IMR-90 (cell line): ENCODE measurements around the gene DMD. TPM values are rescaled to one million over a fixed set of nuclear protein-coding genes. Genes with fewer than 3 reads are reported as not detected.

Experiments
- ATAC-seq: fragments of 200-7000 bp; cut with Tn5 transposase; 2 replicates; pipeline ENCODE4 v1.9.1; 2020; ENCODE audit warnings: low read depth, mild to moderate bottlenecking, moderate library complexity
- BruUV-seq: library from RNA; stranded (reverse); fragments of 400-500 nt; replicated peaks from 2 replicates; lab custom pipeline; 2021; lab: Mats Ljungman, UMichigan
- CTCF ChIA-PET: fragments of 300-600 bp; formaldehyde crosslinking; extraction: SDS; loops from one replicate; lab custom pipeline; 2021; ENCODE audit warnings: antibody characterized with exemption; lab: Yijun Ruan, JAX
- POLR2A ChIA-PET: fragments of 300-600 bp; sonication (Branson Sonifier 250); formaldehyde crosslinking; loops from one replicate; lab custom pipeline; 2022; ENCODE audit warnings: antibody characterized with exemption; ENCODE audit not compliant: unreplicated experiment; lab: Charles Lee
- DNase-seq: peaks from one replicate; pipeline ENCODE4 v3.0.0; 2013
- H2AFZ ChIP-seq: replicated peaks from 2 replicates; pipeline ENCODE3; 2013; ENCODE audit warnings: low read length, mild to moderate bottlenecking; ENCODE audit not compliant: poor library complexity
- H2AK5ac ChIP-seq: 2 replicates; pipeline ENCODE4 v1.6.1; 2013; ENCODE audit warnings: low read depth, low read length, inconsistent platforms
- H2AK9ac ChIP-seq: replicated peaks from 2 replicates; pipeline ENCODE3; 2013; ENCODE audit warnings: mild to moderate bottlenecking, low read depth, low read length, moderate library complexity; ENCODE audit not compliant: poor library complexity
- H2BK120ac ChIP-seq: 2 replicates; pipeline ENCODE4 v1.6.1; 2013; ENCODE audit warnings: low read depth, low read length, inconsistent platforms
- H2BK15ac ChIP-seq: 3 replicates; pipeline ENCODE4 v1.6.1; 2013; ENCODE audit warnings: low read depth, low read length, inconsistent platforms
- H2BK20ac ChIP-seq: 2 replicates; pipeline ENCODE4 v1.6.1; 2013; ENCODE audit warnings: low read depth, mild to moderate bottlenecking, inconsistent platforms, low read length, moderate library complexity
- H2BK5ac ChIP-seq: 2 replicates; pipeline ENCODE4 v1.6.1; 2013; ENCODE audit warnings: mild to moderate bottlenecking, low read depth, low read length, inconsistent platforms; ENCODE audit not compliant: poor library complexity, severe bottlenecking
- H3K14ac ChIP-seq: replicated peaks from 2 replicates; pipeline ENCODE4 v1.6.1; 2013; ENCODE audit warnings: low read depth, low read length, inconsistent platforms
- H3K18ac ChIP-seq: 2 replicates; pipeline ENCODE4 v1.6.1; 2013; ENCODE audit warnings: low read depth, low read length, control low read depth
- H3K23ac ChIP-seq: 2 replicates; pipeline ENCODE4 v1.6.1; 2013; ENCODE audit warnings: low read depth, low read length, inconsistent platforms
- H3K27ac ChIP-seq: 2 replicates; pipeline ENCODE4 v1.5.1; 2013; ENCODE audit warnings: mild to moderate bottlenecking, control low read depth, low read length; ENCODE audit not compliant: insufficient read depth
- H3K27me3 ChIP-seq: 2 replicates; pipeline ENCODE4 v1.6.1; 2013; ENCODE audit warnings: low read length; ENCODE audit not compliant: control insufficient read depth, insufficient read depth
- H3K36me3 ChIP-seq: 2 replicates; pipeline ENCODE4 v1.6.1; 2013; ENCODE audit warnings: low read length, mixed read lengths; ENCODE audit not compliant: control insufficient read depth, insufficient read depth
- H3K4ac ChIP-seq: 2 replicates; pipeline ENCODE4 v1.6.1; 2013; ENCODE audit warnings: low read depth, low read length, inconsistent platforms
- H3K4me1 ChIP-seq: 2 replicates; pipeline ENCODE4 v1.6.1; 2013; ENCODE audit warnings: low read length, mixed read lengths; ENCODE audit not compliant: control insufficient read depth, insufficient read depth
- H3K4me2 ChIP-seq: 2 replicates; pipeline ENCODE4 v1.6.1; 2013; ENCODE audit warnings: low read depth, mild to moderate bottlenecking, control low read depth, low read length, moderate library complexity
- H3K4me3 ChIP-seq: 2 replicates; pipeline ENCODE4 v1.5.1; 2013; ENCODE audit warnings: low read depth, mild to moderate bottlenecking, control low read depth, low read length, moderate library complexity; ENCODE audit not compliant: insufficient read depth
- H3K56ac ChIP-seq: 2 replicates; pipeline ENCODE4 v1.6.1; 2013; ENCODE audit warnings: low read length, inconsistent platforms; ENCODE audit not compliant: insufficient read depth; ENCODE audit errors: extremely low read depth
- H3K79me1 ChIP-seq, 2 experiments: 2 replicates each; pipeline ENCODE4 v1.6.1; 2013; ENCODE audit warnings: low read length in 2 of 2, inconsistent platforms in 1 of 2, low read depth in 1 of 2
- H3K9ac ChIP-seq: 2 replicates; pipeline ENCODE4 v1.6.1; 2013; ENCODE audit warnings: low read depth, low read length, control low read depth
- H3K9me1 ChIP-seq: 2 replicates; pipeline ENCODE4 v1.6.1; 2013; ENCODE audit warnings: low read length, inconsistent platforms; ENCODE audit not compliant: insufficient read depth
- H3K9me3 ChIP-seq: 2 replicates; pipeline ENCODE4 v1.6.1; 2013; ENCODE audit warnings: low read length; ENCODE audit not compliant: control insufficient read depth, insufficient read depth
- H4K20me1 ChIP-seq: 2 replicates; pipeline ENCODE4 v1.6.1; 2013; ENCODE audit warnings: low read length, inconsistent platforms; ENCODE audit not compliant: insufficient read depth
- H4K5ac ChIP-seq: 2 replicates; pipeline ENCODE4 v1.6.1; 2013; ENCODE audit warnings: mild to moderate bottlenecking, low read depth, low read length, control low read depth
- H4K8ac ChIP-seq, 2 experiments: 2 replicates each; pipeline ENCODE4 v1.6.1; 2013; ENCODE audit warnings: low read depth in 2 of 2, low read length in 2 of 2, control low read depth in 1 of 2, inconsistent platforms in 1 of 2
- H4K91ac ChIP-seq: 2 replicates; pipeline ENCODE4 v1.6.1; 2013; ENCODE audit warnings: low read depth, low read length, inconsistent platforms; ENCODE audit not compliant: insufficient read depth
- CTCF ChIP-seq: conservative IDR thresholded peaks from 2 replicates; pipeline ENCODE4 v1.5.1; 2012; ENCODE audit warnings: mild to moderate bottlenecking, low read depth, low read length, improper control_type of control experiment
- NFE2L2 ChIP-seq: fragments of 150-350 bp; IDR thresholded peaks from 2 replicates; pipeline ENCODE4 v1.6.1; 2016; ENCODE audit warnings: low read depth, mild to moderate bottlenecking, low read length
- RAD21 ChIP-seq: IDR thresholded peaks from 2 replicates; pipeline ENCODE4 v1.6.1; 2012; ENCODE audit warnings: low read length, improper control_type of control experiment
- WGBS, 2 experiments: methylation state at CpG; one replicate each; pipeline versions ENCODE4 v1.1.5 to v1.1.7; 2013; ENCODE audit warnings: missing lambda C conversion rate in 2 of 2; ENCODE audit not compliant: insufficient read length in 1 of 2; ENCODE audit errors: extremely low coverage in 2 of 2; 5-methylcytosine and 5-hydroxymethylcytosine counted together
- dilution Hi-C: fragments of 300-500 bp; cut with HindIII; formaldehyde crosslinking; loops from one replicate; pipeline ENCODE4 v1.14.3; 2018; ENCODE audit warnings: low sequenced_read_pairs; ENCODE audit not compliant: unreplicated experiment
- in situ Hi-C: fragments of 300-500 bp; cut with MboI; formaldehyde crosslinking; loops from 3 replicates; pipeline ENCODE4 v1.14.3; 2019; ENCODE audit warnings: low sequenced_read_pairs, inconsistent platforms, mixed read lengths
- intact Hi-C: fragments of 100-400 bp; cut with micrococcal nuclease; formaldehyde crosslinking; loops from 2 replicates; pipeline ENCODE4 v1.10.0; 2022
- polyA plus RNA-seq, 3 experiments: library from polyadenylated mRNA; depleted of rRNA; stranded (reverse); fragments of >200 nt; gene quantifications; 2 replicates each; pipeline ENCODE4 v1.2.3, GENCODE V29; 2012; ENCODE audit warnings: low replicate concordance in 1 of 3
- total RNA-seq: library from RNA; depleted of rRNA; stranded (reverse); fragments of >200 nt; gene quantifications from 2 replicates; pipeline ENCODE4 v1.2.3, GENCODE V29; 2012
- TF ChIP-seq, protein P1 (sequence below): fragments of 150-350 bp; IDR thresholded peaks from 2 replicates; pipeline ENCODE4 v1.6.1; 2016; ENCODE audit warnings: low read depth, mild to moderate bottlenecking, low read length, moderate library complexity, borderline replicate concordance

DMD gene
- total and polyA plus RNA-seq, 2 of the 4 experiments (the other 2 are of a cell fraction): 6.6 to 11.8 TPM

DNA sequence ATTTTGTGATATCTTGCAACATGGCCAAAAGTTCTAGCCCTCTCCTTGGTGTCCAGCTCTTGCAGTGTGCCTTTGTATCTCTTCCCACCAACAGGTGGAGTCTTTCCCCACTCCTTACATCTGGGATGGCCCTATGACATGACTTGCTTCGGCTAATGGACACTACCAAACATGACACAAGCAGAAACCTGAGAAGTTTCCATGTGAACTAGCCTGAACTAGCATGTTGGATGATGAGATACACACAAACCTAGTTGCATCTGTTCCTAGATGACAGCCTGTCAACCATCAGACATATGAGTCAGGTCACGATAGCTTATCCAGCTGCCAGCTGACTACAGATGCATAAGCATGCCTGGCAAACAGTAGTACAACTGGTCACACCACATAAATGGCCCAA is 1932.0 kb downstream of the DMD start:
- no peak overlapping the region for H3K14ac ChIP-seq
- no peak overlapping the region for H3K18ac ChIP-seq
- H2BK5ac ChIP-seq: no peak overlapping the region
- peak; percentile 26 for DNase-seq
- H3K27me3 ChIP-seq: no peaks in the 10 kb centered on the region
- TF ChIP-seq, protein P1, sequence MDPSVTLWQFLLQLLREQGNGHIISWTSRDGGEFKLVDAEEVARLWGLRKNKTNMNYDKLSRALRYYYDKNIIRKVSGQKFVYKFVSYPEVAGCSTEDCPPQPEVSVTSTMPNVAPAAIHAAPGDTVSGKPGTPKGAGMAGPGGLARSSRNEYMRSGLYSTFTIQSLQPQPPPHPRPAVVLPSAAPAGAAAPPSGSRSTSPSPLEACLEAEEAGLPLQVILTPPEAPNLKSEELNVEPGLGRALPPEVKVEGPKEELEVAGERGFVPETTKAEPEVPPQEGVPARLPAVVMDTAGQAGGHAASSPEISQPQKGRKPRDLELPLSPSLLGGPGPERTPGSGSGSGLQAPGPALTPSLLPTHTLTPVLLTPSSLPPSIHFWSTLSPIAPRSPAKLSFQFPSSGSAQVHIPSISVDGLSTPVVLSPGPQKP: no peak
- TF ChIP-seq CTCF (peak; percentile 19), NFE2L2 (no peak), RAD21 (peak; percentile 39; the same call in 1 of the 2 replicates)
- no peaks in the 10 kb centered on the region for H3K36me3 ChIP-seq
- H3K4me1 ChIP-seq: peaks cover 2% of the 10 kb centered on the region
- in situ Hi-C loops (no loop called here), dilution Hi-C loops (no loop called here), intact Hi-C loops (no loop called here)
- no peak overlapping the region for H4K5ac ChIP-seq
- no CpG with 5 or more reads among the region's 2 CpGs for WGBS, 2 experiments
- H2BK15ac ChIP-seq: 0 out of 3 replicates have a peak overlapping the region, but pooled peaks have one; percentile 6
- H4K91ac ChIP-seq: no peak overlapping the region
- no peak overlapping the region for H3K27ac ChIP-seq
- H3K4ac ChIP-seq: no peak overlapping the region
- no peak overlapping the region for H2AK5ac ChIP-seq
- H3K4me3 ChIP-seq: no peak overlapping the region
- no peaks in the 10 kb centered on the region for H3K9me3 ChIP-seq
- peak overlapping the region; percentile 7; the same call in 1 of the 2 replicates for H2BK20ac ChIP-seq
- no TSS peak for BruUV-seq
- no peak overlapping the region for H4K8ac ChIP-seq
- no peaks in the 10 kb centered on the region for H4K20me1 ChIP-seq
- no peak overlapping the region for H3K4me2 ChIP-seq
- peak overlapping the region; percentile 0; the same call in 1 of the 2 replicates for H2BK120ac ChIP-seq
- no peak for ATAC-seq
- no peaks in the 10 kb centered on the region for H3K9me1 ChIP-seq
- H3K56ac ChIP-seq: no peak overlapping the region
- CTCF ChIA-PET: interaction anchor here (0.6 kb wide), 1 partner anchor 132 kb away, joined by 3 read pairs; no protein-coding TSS in a partner anchor
- H3K23ac ChIP-seq: no peak overlapping the region
- no peak overlapping the region for H3K9ac ChIP-seq
- H3K79me1 ChIP-seq: no peaks in the 10 kb centered on the region
- no peak overlapping the region for H2AFZ ChIP-seq
- POLR2A ChIA-PET: no interaction called here
- H2AK9ac ChIP-seq: no peak overlapping the region
